HEK293 (cell line): Measurements from ENCODE around the gene CLCN1.

ENCODE experiments used
- GLIS2 ChIP-seq: fragments of 450-650 bp; formaldehyde crosslinking; IDR thresholded peaks from 2 replicates; pipeline ENCODE4 v1.5.1; 2016; ENCODE audit warnings: missing biosample characterization, missing genetic modification characterization
- IKZF3 ChIP-seq: fragments of 450-650 bp; IDR thresholded peaks from 2 replicates; pipeline ENCODE4 v1.5.0; 2018; ENCODE audit warnings: missing biosample characterization, mild to moderate bottlenecking, missing genetic modification characterization, moderate library complexity
- KLF16 ChIP-seq: fragments of 450-650 bp; formaldehyde crosslinking; IDR thresholded peaks from 2 replicates; pipeline ENCODE4 v1.5.1; 2017; ENCODE audit warnings: missing biosample characterization, missing genetic modification characterization
- KLF7 ChIP-seq: fragments of 450-650 bp; formaldehyde crosslinking; IDR thresholded peaks from 2 replicates; pipeline ENCODE4 v1.5.1; 2016; ENCODE audit warnings: missing biosample characterization, missing genetic modification characterization, borderline replicate concordance
- OSR2 ChIP-seq: fragments of 450-650 bp; formaldehyde crosslinking; IDR thresholded peaks from 2 replicates; pipeline ENCODE4 v1.5.1; 2016; ENCODE audit warnings: missing biosample characterization, missing genetic modification characterization
- OVOL3 ChIP-seq: fragments of 450-650 bp; formaldehyde crosslinking; IDR thresholded peaks from 2 replicates; pipeline ENCODE4 v1.5.1; 2016; ENCODE audit warnings: missing biosample characterization, missing genetic modification characterization
- ZBTB8A ChIP-seq: fragments of 450-650 bp; formaldehyde crosslinking; IDR thresholded peaks from 2 replicates; pipeline ENCODE4 v1.5.1; 2016; ENCODE audit warnings: missing biosample characterization, missing genetic modification characterization
- ZEB2 ChIP-seq: fragments of 450-650 bp; formaldehyde crosslinking; IDR thresholded peaks from 2 replicates; pipeline ENCODE4 v1.5.1; 2016; ENCODE audit warnings: missing biosample characterization, missing genetic modification characterization
- ZIC2 ChIP-seq: fragments of 450-650 bp; formaldehyde crosslinking; IDR thresholded peaks from 2 replicates; pipeline ENCODE4 v1.5.1; 2016; ENCODE audit warnings: missing biosample characterization, missing genetic modification characterization
- ZNF10 ChIP-seq: fragments of 450-650 bp; formaldehyde crosslinking; IDR thresholded peaks from 2 replicates; pipeline ENCODE4 v1.5.1; 2017; ENCODE audit warnings: missing biosample characterization, missing genetic modification characterization
- ZNF140 ChIP-seq: fragments of 450-650 bp; formaldehyde crosslinking; IDR thresholded peaks from 2 replicates; pipeline ENCODE4 v1.5.1; 2016; ENCODE audit warnings: missing biosample characterization, missing genetic modification characterization
- ZNF16 ChIP-seq: fragments of 450-650 bp; formaldehyde crosslinking; IDR thresholded peaks from 2 replicates; pipeline ENCODE4 v1.5.1; 2016; ENCODE audit warnings: low read depth, missing biosample characterization, missing genetic modification characterization
- ZNF26 ChIP-seq: fragments of 450-650 bp; formaldehyde crosslinking; IDR thresholded peaks from 2 replicates; pipeline ENCODE4 v1.5.1; 2016; ENCODE audit warnings: missing biosample characterization, missing genetic modification characterization
- ZNF266 ChIP-seq: fragments of 450-650 bp; formaldehyde crosslinking; IDR thresholded peaks from 2 replicates; pipeline ENCODE4 v1.5.1; 2016; ENCODE audit warnings: missing biosample characterization, missing genetic modification characterization, low read depth
- ZNF302 ChIP-seq: fragments of 450-650 bp; formaldehyde crosslinking; IDR thresholded peaks from 2 replicates; pipeline ENCODE4 v1.5.1; 2016; ENCODE audit warnings: missing biosample characterization, missing genetic modification characterization, low read depth
- ZNF324 ChIP-seq: fragments of 450-650 bp; formaldehyde crosslinking; IDR thresholded peaks from 2 replicates; pipeline ENCODE4 v1.5.1; 2016; ENCODE audit warnings: missing biosample characterization, missing genetic modification characterization
- ZNF341 ChIP-seq: fragments of 450-650 bp; formaldehyde crosslinking; IDR thresholded peaks from 2 replicates; pipeline ENCODE4; 2016; ENCODE audit warnings: low read depth, missing biosample characterization, missing genetic modification characterization
- ZNF354C ChIP-seq: fragments of 450-650 bp; formaldehyde crosslinking; IDR thresholded peaks from 2 replicates; pipeline ENCODE4 v1.5.1; 2016; ENCODE audit warnings: missing biosample characterization, missing genetic modification characterization, low read depth, borderline replicate concordance
- ZNF366 ChIP-seq: fragments of 450-650 bp; formaldehyde crosslinking; conservative IDR thresholded peaks from 2 replicates; pipeline ENCODE4 v1.5.1; 2016; ENCODE audit warnings: missing biosample characterization, missing genetic modification characterization
- ZNF398 ChIP-seq: fragments of 450-650 bp; formaldehyde crosslinking; IDR thresholded peaks from 2 replicates; pipeline ENCODE4 v1.5.1; 2017; ENCODE audit warnings: missing biosample characterization, missing genetic modification characterization
- ZNF423 ChIP-seq: fragments of 450-650 bp; formaldehyde crosslinking; IDR thresholded peaks from 2 replicates; pipeline ENCODE4 v1.5.1; 2016; ENCODE audit warnings: missing biosample characterization, missing genetic modification characterization
- ZNF473 ChIP-seq: fragments of 450-650 bp; formaldehyde crosslinking; IDR thresholded peaks from 2 replicates; pipeline ENCODE4 v1.5.1; 2017; ENCODE audit warnings: missing biosample characterization, missing genetic modification characterization
- ZNF521 ChIP-seq: fragments of 450-650 bp; formaldehyde crosslinking; IDR thresholded peaks from 2 replicates; pipeline ENCODE4 v1.5.1; 2017; ENCODE audit warnings: missing biosample characterization, mild to moderate bottlenecking, missing genetic modification characterization
- ZNF549 ChIP-seq: fragments of 450-650 bp; IDR thresholded peaks from 2 replicates; pipeline ENCODE4 v1.5.1; 2018; ENCODE audit warnings: missing biosample characterization, missing genetic modification characterization, mild to moderate bottlenecking, inconsistent platforms, moderate library complexity
- ZNF629 ChIP-seq: fragments of 450-650 bp; formaldehyde crosslinking; IDR thresholded peaks from 2 replicates; pipeline ENCODE4 v1.5.1; 2017; ENCODE audit warnings: missing biosample characterization, missing genetic modification characterization
- ZNF645 ChIP-seq: fragments of 450-650 bp; formaldehyde crosslinking; IDR thresholded peaks from 2 replicates; pipeline ENCODE4; 2016; ENCODE audit warnings: missing biosample characterization, missing genetic modification characterization
- ZNF658 ChIP-seq: fragments of 450-650 bp; formaldehyde crosslinking; IDR thresholded peaks from 2 replicates; pipeline ENCODE4; 2016; ENCODE audit warnings: missing biosample characterization, missing genetic modification characterization
- ZNF768 ChIP-seq: fragments of 450-650 bp; formaldehyde crosslinking; IDR thresholded peaks from 2 replicates; pipeline ENCODE4 v1.5.1; 2018; ENCODE audit warnings: missing biosample characterization, mild to moderate bottlenecking, missing genetic modification characterization
- ZNF776 ChIP-seq: fragments of 450-650 bp; formaldehyde crosslinking; IDR thresholded peaks from 2 replicates; pipeline ENCODE4 v1.5.0; 2017; ENCODE audit warnings: missing biosample characterization, missing genetic modification characterization, borderline replicate concordance
- ZNF792 ChIP-seq: fragments of 450-650 bp; formaldehyde crosslinking; IDR thresholded peaks from 2 replicates; pipeline ENCODE4 v1.5.1; 2016; ENCODE audit warnings: missing biosample characterization, missing genetic modification characterization
- TF ChIP-seq, protein P1 (sequence below): fragments of 450-650 bp; formaldehyde crosslinking; IDR thresholded peaks from 2 replicates; pipeline ENCODE4 v1.5.1; 2016; ENCODE audit warnings: missing biosample characterization, missing genetic modification characterization, borderline replicate concordance
- TF ChIP-seq, protein P2 (sequence below): fragments of 450-650 bp; formaldehyde crosslinking; IDR thresholded peaks from 2 replicates; pipeline ENCODE4 v1.5.1; 2016; ENCODE audit warnings: missing biosample characterization, missing genetic modification characterization
- TF ChIP-seq, protein P3 (sequence below): fragments of 450-650 bp; formaldehyde crosslinking; IDR thresholded peaks from 2 replicates; pipeline ENCODE4 v1.5.1; 2017; ENCODE audit warnings: missing biosample characterization, mild to moderate bottlenecking, missing genetic modification characterization, moderate library complexity

Gene CLCN1

DNA sequence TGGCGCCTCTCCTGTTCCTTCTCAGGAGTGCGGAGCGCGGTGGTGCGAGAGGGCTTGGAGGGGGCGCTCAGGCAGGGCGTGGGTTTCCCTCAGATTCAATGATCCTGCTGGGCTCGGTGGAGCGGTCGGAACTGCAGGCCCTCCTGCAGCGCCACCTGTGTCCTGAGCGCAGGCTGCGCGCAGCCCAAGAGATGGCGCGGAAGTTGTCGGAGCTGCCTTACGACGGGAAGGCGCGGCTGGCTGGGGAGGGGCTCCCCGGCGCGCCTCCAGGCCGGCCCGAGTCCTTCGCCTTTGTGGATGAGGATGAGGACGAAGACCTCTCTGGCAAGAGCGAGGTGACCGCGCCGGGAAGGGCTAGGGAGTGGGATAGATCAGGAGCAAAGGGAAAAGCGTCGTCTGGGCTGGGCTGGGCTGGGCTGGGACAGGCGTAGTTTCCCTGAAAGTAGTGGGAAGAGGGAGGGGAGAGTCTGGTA, 29.6 kb downstream of the CLCN1 start (continued):
- TF ChIP-seq, protein P1, sequence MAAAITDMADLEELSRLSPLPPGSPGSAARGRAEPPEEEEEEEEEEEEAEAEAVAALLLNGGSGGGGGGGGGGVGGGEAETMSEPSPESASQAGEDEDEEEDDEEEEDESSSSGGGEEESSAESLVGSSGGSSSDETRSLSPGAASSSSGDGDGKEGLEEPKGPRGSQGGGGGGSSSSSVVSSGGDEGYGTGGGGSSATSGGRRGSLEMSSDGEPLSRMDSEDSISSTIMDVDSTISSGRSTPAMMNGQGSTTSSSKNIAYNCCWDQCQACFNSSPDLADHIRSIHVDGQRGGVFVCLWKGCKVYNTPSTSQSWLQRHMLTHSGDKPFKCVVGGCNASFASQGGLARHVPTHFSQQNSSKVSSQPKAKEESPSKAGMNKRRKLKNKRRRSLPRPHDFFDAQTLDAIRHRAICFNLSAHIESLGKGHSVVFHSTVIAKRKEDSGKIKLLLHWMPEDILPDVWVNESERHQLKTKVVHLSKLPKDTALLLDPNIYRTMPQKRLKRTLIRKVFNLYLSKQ (tag by site-specific recombination), result no peak
- TF ChIP-seq ZNF354C (tag by site-specific recombination) (no peak), KLF7 (peak; percentile 59; the same call in 1 of the 2 replicates), ZNF266 (tag by site-specific recombination) (no peak), ZBTB8A (peak; percentile 86), ZNF658 (no peak), ZNF629 (tag by site-specific recombination) (peak; percentile 24; the same call in 1 of the 2 replicates), ZIC2 (tag by site-specific recombination) (peak; percentile 88), ZNF521 (no peak), ZNF366 (tag by site-specific recombination) (no peak), ZNF10 (tag by site-specific recombination) (no peak), ZNF26 (tag by site-specific recombination) (no peak), KLF16 (tag by site-specific recombination) (0 out of 2 replicates have a peak, but pooled peaks have one; percentile 39), ZNF324 (no peak), IKZF3 (tag by site-specific recombination) (peak; percentile 33; the same call in 1 of the 2 replicates), ZNF549 (tag by site-specific recombination) (no peak), OSR2 (tag by site-specific recombination) (no peak), ZNF398 (0 out of 2 replicates have a peak, but pooled peaks have one; percentile 42), ZNF776 (no peak), ZNF341 (tag by site-specific recombination) (peak; percentile 51), ZNF473 (tag by site-specific recombination) (no peak), ZNF645 (tag by site-specific recombination) (no peak), ZNF792 (no peak), ZNF302 (no peak), ZNF768 (peak; percentile 48; the same call in 1 of the 2 replicates), GLIS2 (tag by site-specific recombination) (peak; percentile 87), ZNF423 (tag by site-specific recombination) (peak; percentile 62; the same call in 1 of the 2 replicates), ZNF140 (peak; percentile 99), OVOL3 (tag by site-specific recombination) (no peak), ZEB2 (peak; percentile 53; the same call in 1 of the 2 replicates), ZNF16 (tag by site-specific recombination) (no peak)
- TF ChIP-seq, protein P2, sequence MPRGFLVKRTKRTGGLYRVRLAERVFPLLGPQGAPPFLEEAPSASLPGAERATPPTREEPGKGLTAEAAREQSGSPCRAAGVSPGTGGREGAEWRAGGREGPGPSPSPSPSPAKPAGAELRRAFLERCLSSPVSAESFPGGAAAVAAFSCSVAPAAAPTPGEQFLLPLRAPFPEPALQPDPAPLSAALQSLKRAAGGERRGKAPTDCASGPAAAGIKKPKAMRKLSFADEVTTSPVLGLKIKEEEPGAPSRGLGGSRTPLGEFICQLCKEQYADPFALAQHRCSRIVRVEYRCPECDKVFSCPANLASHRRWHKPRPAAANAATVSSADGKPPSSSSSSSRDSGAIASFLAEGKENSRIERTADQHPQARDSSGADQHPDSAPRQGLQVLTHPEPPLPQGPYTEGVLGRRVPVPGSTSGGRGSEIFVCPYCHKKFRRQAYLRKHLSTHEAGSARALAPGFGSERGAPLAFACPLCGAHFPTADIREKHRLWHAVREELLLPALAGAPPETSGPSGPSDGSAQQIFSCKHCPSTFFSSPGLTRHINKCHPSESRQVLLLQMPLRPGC, result no peak
- TF ChIP-seq, protein P3, sequence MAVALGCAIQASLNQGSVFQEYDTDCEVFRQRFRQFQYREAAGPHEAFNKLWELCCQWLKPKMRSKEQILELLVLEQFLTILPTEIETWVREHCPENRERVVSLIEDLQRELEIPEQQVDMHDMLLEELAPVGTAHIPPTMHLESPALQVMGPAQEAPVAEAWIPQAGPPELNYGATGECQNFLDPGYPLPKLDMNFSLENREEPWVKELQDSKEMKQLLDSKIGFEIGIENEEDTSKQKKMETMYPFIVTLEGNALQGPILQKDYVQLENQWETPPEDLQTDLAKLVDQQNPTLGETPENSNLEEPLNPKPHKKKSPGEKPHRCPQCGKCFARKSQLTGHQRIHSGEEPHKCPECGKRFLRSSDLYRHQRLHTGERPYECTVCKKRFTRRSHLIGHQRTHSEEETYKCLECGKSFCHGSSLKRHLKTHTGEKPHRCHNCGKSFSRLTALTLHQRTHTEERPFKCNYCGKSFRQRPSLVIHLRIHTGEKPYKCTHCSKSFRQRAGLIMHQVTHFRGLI (tag by site-specific recombination), result peak; percentile 80
